ENCODE results near the gene PARVB. TPM values are rescaled to one million over a fixed set of nuclear protein-coding genes. Genes with fewer than 3 reads are reported as not detected.
A peak's percentile ranks its signal among the peaks of the same experiment; 100 is the strongest.

Gene PARVB
- total and polyA plus RNA-seq, 2 of the 8 experiments (the other 6 are each of a cell fraction or from before 2014, with no cell fraction given): 14.5 to 18.6 TPM

DNA sequence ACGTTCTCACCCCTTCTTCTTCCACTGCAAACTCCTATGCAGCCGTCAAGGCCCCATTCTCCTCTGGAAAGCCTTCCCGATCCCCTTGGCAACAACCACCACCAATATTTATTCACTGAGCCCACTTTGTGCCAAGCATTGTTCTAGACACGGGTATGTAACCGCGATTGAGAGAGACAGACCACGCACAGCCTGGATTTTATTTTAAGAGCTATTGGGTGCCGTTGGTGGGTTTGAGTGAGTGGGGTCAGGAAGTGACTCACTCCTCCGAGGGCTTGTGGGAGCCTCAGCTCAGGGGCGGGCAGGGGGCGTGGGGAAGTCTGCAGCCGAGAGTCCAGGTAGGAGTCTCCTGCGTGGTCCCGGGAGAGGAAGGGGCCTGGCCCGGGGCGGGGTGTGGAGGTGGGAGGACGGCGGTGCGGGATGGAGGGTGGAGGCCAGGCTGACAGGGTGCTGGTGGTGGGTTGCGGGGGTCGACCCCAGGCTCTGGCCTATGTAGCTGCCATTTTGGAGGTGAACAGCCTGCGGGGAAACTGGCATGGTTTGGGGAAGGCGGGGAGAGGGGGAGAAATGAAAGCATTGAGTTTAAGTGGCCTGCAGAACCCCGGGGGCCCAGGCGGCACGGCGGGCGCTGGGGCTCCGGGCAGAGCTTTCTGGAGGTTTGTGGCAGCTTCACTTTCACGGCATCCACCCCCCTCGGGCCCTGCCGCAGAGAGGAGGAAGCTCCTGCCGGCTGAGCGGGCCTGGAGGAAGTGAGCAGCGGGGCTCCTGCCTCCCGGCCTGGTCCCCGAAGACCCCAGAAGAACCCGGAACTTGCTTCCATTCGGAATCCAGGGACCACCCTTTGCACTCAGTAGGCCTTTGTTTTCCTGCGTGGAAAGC, 157.2 kb downstream of the PARVB start:
- Histone ChIP-seq H3K79me2 (ENCODE audit: control insufficient read depth in 1 of 2, insufficient read depth in 2 of 2, low read length in 2 of 2) (no peaks in the 10 kb centered on the region), H3K36me3 (ENCODE audit: control insufficient read depth in 2 of 4, insufficient read depth in 4 of 4, low read length in 3 of 4) (no peaks in the 10 kb centered on the region), H3K9me3 (ENCODE audit: insufficient read depth in 2 of 2, low read depth in 1 of 2, low read length in 1 of 2) (no peaks in the 10 kb centered on the region), H2BK12ac (ENCODE audit: low read depth, low read length) (peak overlapping the region; percentile 95; the same call in 1 of the 2 replicates), H4K5ac (ENCODE audit: insufficient read length, low read depth, low read length) (no peak overlapping the region), H3K79me1 (ENCODE audit: low read depth, low read length) (no peaks in the 10 kb centered on the region), H4K20me1 (replicated peaks in 1 of 2; ENCODE audit: control insufficient read depth in 1 of 2, insufficient read depth in 2 of 2, low read length in 2 of 2) (no peaks in the 10 kb centered on the region), H2BK15ac (ENCODE audit: low read length) (0 out of 2 replicates have a peak overlapping the region, but pooled peaks have one; percentile 73), H3K27ac (ENCODE audit: low read depth, low read length) (no peak overlapping the region), H4K8ac (ENCODE audit: extremely low read depth, insufficient read depth, low read length) (peak overlapping the region; percentile 77), H3K4me1 (replicated peaks in 1 of 4; ENCODE audit: control insufficient read depth in 3 of 4, insufficient read depth in 4 of 4, low read length in 3 of 4) (peaks cover 0 to 12% (median 9%) of the 10 kb centered on the region in 4 experiments; a peak in 5 of 7 replicates), H3K27me3 (replicated peaks in 1 of 4; ENCODE audit: control insufficient read depth in 3 of 4, extremely low read depth in 1 of 4, insufficient read depth in 3 of 4, low read length in 3 of 4) (no peaks in the 10 kb centered on the region), H3K23ac (ENCODE audit: insufficient read length) (no peak overlapping the region), H3K4me2 (ENCODE audit: insufficient read depth in 1 of 2, low read depth in 2 of 2, low read length in 2 of 2) (no peak overlapping the region), H2AFZ (ENCODE audit: low read length) (0 out of 2 replicates have a peak overlapping the region, but pooled peaks have one; percentile 63), H2BK5ac (ENCODE audit: low read depth, low read length) (peak overlapping the region; percentile 77; the same call in 1 of the 2 replicates), H3K18ac (ENCODE audit: extremely low read depth, low read length) (no peak overlapping the region), H4K91ac (replicated peaks; ENCODE audit: insufficient read length, low read length) (no peak overlapping the region), H3K9ac (replicated peaks in 1 of 4; ENCODE audit: extremely low read depth in 1 of 4, low read depth in 3 of 4, low read length in 3 of 4) (no peak overlapping the region), H2AK5ac (ENCODE audit: low read depth, low read length) (no peak overlapping the region), H3K23me2 (ENCODE audit: low read depth, low read length) (no peaks in the 10 kb centered on the region), H3K4me3 (ENCODE audit: extremely low read depth in 1 of 4, insufficient read depth in 2 of 4, low read depth in 3 of 4, low read length in 4 of 4) (no peak overlapping the region), H2BK120ac (replicated peaks; ENCODE audit: low read depth, low read length) (peak overlapping the region; percentile 90), H3K4ac (replicated peaks; ENCODE audit: insufficient read length, low read depth, low read length) (peak overlapping the region; percentile 35), H3K14ac (ENCODE audit: insufficient read length) (no peak overlapping the region), H2BK20ac (ENCODE audit: low read length) (peak overlapping the region; percentile 94), H3K56ac (replicated peaks; ENCODE audit: insufficient read length, low read depth, low read length) (no peak overlapping the region)
- 86% methylated on average over 22 of the region's 40 CpGs; no CpG with 5 or more reads in 1 of the 2 experiments for WGBS, 2 experiments (ENCODE audit: extremely low coverage in 1 of 2, insufficient coverage in 1 of 2, insufficient read length in 1 of 2, insufficient replicate concordance in 2 of 2, low coverage in 1 of 2, low lambda C conversion rate in 2 of 2, missing lambda C conversion rate in 1 of 2)
- ChIA-PET POLR2A (ENCODE audit: partially characterized antibody) (interaction anchor here (1.0 to 4.1 kb wide), 4 partner anchors 10 to 34 kb away, joined by 3 to 22 read pairs (median 5); no protein-coding TSS in a partner anchor), CTCF (ENCODE audit: partially characterized antibody) (interaction anchor here (0.7 to 2.3 kb wide), 10 partner anchors 10 to 135 kb away, joined by 3 to 11 read pairs (median 4); no protein-coding TSS in a partner anchor)
- no peak for FAIRE-seq
- no peak for DNase-seq (ENCODE audit: low read depth in 1 of 2, low spot score in 2 of 2)
- TF ChIP-seq, protein P1, sequence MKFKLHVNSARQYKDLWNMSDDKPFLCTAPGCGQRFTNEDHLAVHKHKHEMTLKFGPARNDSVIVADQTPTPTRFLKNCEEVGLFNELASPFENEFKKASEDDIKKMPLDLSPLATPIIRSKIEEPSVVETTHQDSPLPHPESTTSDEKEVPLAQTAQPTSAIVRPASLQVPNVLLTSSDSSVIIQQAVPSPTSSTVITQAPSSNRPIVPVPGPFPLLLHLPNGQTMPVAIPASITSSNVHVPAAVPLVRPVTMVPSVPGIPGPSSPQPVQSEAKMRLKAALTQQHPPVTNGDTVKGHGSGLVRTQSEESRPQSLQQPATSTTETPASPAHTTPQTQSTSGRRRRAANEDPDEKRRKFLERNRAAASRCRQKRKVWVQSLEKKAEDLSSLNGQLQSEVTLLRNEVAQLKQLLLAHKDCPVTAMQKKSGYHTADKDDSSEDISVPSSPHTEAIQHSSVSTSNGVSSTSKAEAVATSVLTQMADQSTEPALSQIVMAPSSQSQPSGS (IDR thresholded peaks at IDR 0.05; ENCODE audit: low read length): no peak
- no peak for TF ChIP-seq KDM4A (IDR thresholded peaks at IDR 0.05; ENCODE audit: low read depth, low read length, severe bottlenecking)
- TF ChIP-seq NANOG (IDR thresholded peaks at IDR 0.05; ENCODE audit: insufficient read depth, low read depth, low read length, poor library complexity, severe bottlenecking): no peak
- no peak for TF ChIP-seq CTBP2 (IDR thresholded peaks at IDR 0.05; ENCODE audit: borderline replicate concordance, insufficient read depth, insufficient read length, low read length)
- no peak for TF ChIP-seq BACH1 (IDR thresholded peaks at IDR 0.05; ENCODE audit: low read length)
- TF ChIP-seq, protein P2, sequence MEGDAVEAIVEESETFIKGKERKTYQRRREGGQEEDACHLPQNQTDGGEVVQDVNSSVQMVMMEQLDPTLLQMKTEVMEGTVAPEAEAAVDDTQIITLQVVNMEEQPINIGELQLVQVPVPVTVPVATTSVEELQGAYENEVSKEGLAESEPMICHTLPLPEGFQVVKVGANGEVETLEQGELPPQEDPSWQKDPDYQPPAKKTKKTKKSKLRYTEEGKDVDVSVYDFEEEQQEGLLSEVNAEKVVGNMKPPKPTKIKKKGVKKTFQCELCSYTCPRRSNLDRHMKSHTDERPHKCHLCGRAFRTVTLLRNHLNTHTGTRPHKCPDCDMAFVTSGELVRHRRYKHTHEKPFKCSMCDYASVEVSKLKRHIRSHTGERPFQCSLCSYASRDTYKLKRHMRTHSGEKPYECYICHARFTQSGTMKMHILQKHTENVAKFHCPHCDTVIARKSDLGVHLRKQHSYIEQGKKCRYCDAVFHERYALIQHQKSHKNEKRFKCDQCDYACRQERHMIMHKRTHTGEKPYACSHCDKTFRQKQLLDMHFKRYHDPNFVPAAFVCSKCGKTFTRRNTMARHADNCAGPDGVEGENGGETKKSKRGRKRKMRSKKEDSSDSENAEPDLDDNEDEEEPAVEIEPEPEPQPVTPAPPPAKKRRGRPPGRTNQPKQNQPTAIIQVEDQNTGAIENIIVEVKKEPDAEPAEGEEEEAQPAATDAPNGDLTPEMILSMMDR (IDR thresholded peaks at IDR 0.05; ENCODE audit: control extremely low read depth in 1 of 3, insufficient read depth in 1 of 3, low read depth in 1 of 3, low read length in 3 of 3): no peak
